ENCODE measurements around the gene TSPAN9. TPM values are rescaled to one million over a fixed set of nuclear protein-coding genes. Genes with fewer than 3 reads are reported as not detected.

TSPAN9 gene
- polyA plus RNA-seq, 2 of the 4 experiments (the other 2 are of a cell fraction): 12.4 to 16.1 TPM

- TF ChIP-seq HOXB5 (CRISPR knock-in tag; IDR thresholded peaks at IDR 0.05) (no peak), POLR2A (IDR thresholded peaks at IDR 0.05; ENCODE audit: low read length) (no peak), RCOR1 (IDR thresholded peaks at IDR 0.05; ENCODE audit: low read depth, low read length) (no peak), RFX5 (IDR thresholded peaks at IDR 0.05) (no peak)
These were observed 172.9 kb downstream of the TSPAN9 start (continued) for GRCh38 chr12:3250034-3250433.

GRCh38 chr12:3250576-3250975 lies 173.4 kb downstream of the TSPAN9 start:
- Histone ChIP-seq H3K4me1 (no peaks in the 10 kb centered on the region), H3K4me2 (no peak overlapping the region), H3K27ac (no peak overlapping the region), H3K9me3 (no peaks in the 10 kb centered on the region), H3K4me3 (no peak overlapping the region)
- ATAC-seq: no peak
- POLR2A ChIA-PET: no interaction called here
- TF ChIP-seq CHD2 (IDR thresholded peaks at IDR 0.05; ENCODE audit: low read length, partially characterized antibody) (no peak), PHF8 (IDR thresholded peaks at IDR 0.05; ENCODE audit: borderline replicate concordance, low read depth) (no peak), ELK1 (IDR thresholded peaks at IDR 0.05; ENCODE audit: low read depth, low read length) (no peak), EHF (CRISPR knock-in tag; IDR thresholded peaks at IDR 0.05) (no peak), ZNF302 (CRISPR knock-in tag; IDR thresholded peaks at IDR 0.05) (no peak), RNF2 (IDR thresholded peaks at IDR 0.05; ENCODE audit: borderline replicate concordance, low read depth) (no peak), CEBPB (IDR thresholded peaks at IDR 0.05) (no peak), BCL3 (IDR thresholded peaks at IDR 0.05) (no peak), ZFP36 (IDR thresholded peaks at IDR 0.05; ENCODE audit: borderline replicate concordance, partially characterized antibody) (no peak), ZSCAN20 (CRISPR knock-in tag; IDR thresholded peaks at IDR 0.05) (no peak), FOSB (CRISPR knock-in tag; IDR thresholded peaks at IDR 0.05) (no peak), NR3C1 (IDR thresholded peaks at IDR 0.05) (no peak), HEYL (CRISPR knock-in tag; IDR thresholded peaks at IDR 0.05) (no peak), HDAC2 (IDR thresholded peaks at IDR 0.05) (no peak)
- DNase-seq (ENCODE audit: low read depth in 1 of 2, low spot score in 1 of 2): no peak
- CTCF ChIA-PET: interaction anchor here (1.0 kb wide), 1 partner anchor 25 kb away, joined by 5 read pairs; no protein-coding TSS in a partner anchor
- FAIRE-seq: no peak
- WGBS (ENCODE audit: missing lambda C conversion rate): 76% methylated on average over 8 of the region's 8 CpGs

- Histone ChIP-seq H3K4me2 (no peak overlapping the region), H3K27ac (no peak overlapping the region), H3K9me3 (no peaks in the 10 kb centered on the region), H3K4me3 (no peak overlapping the region), H3K4me1 (no peaks in the 10 kb centered on the region)
- ChIA-PET CTCF (interaction anchor here (0.9 to 1.3 kb wide), 2 partner anchors 49 to 116 kb away, joined by 4 read pairs; no protein-coding TSS in a partner anchor), POLR2A (no interaction called here)
- DNase-seq (ENCODE audit: low read depth in 1 of 2, low spot score in 1 of 2) (no peak), FAIRE-seq (no peak), ATAC-seq (no peak)
- WGBS (ENCODE audit: missing lambda C conversion rate): 69% methylated on average over 3 of the region's 5 CpGs
- TF ChIP-seq HOXA7 (CRISPR knock-in tag; IDR thresholded peaks at IDR 0.05) (no peak), MAX (IDR thresholded peaks at IDR 0.05) (no peak), TP53 (CRISPR knock-in tag; IDR thresholded peaks at IDR 0.05) (no peak)
These were observed 173.9 kb downstream of the TSPAN9 start for GRCh38 chr12:3251067-3251466.

- Histone ChIP-seq H3K4me2 (no peak overlapping the region), H3K4me1 (no peaks in the 10 kb centered on the region), H3K4me3 (no peak overlapping the region), H3K9me3 (no peaks in the 10 kb centered on the region), H3K27ac (no peak overlapping the region)
- 77% methylated on average over 7 of the region's 7 CpGs for WGBS (ENCODE audit: missing lambda C conversion rate)
- ChIA-PET CTCF (interaction anchor here (0.9 to 5.9 kb wide), 3 partner anchors 23 to 117 kb away, joined by 4 to 37 read pairs (median 4); no protein-coding TSS in a partner anchor), POLR2A (no interaction called here)
- DNase-seq (ENCODE audit: low read depth in 1 of 2, low spot score in 1 of 2) (no peak), ATAC-seq (no peak), FAIRE-seq (no peak)
- no peak for TF ChIP-seq RNF2 (IDR thresholded peaks at IDR 0.05; ENCODE audit: borderline replicate concordance, low read depth)
- TF ChIP-seq EP300 (IDR thresholded peaks at IDR 0.05): no peak
- no peak for TF ChIP-seq KDM1A (IDR thresholded peaks at IDR 0.05; ENCODE audit: low read depth)
- TF ChIP-seq ATOH8 (CRISPR knock-in tag; IDR thresholded peaks at IDR 0.05; ENCODE audit: low read depth): no peak
- TF ChIP-seq TFCP2L1 (CRISPR knock-in tag; IDR thresholded peaks at IDR 0.05): no peak
- no peak for TF ChIP-seq FOSB (CRISPR knock-in tag; IDR thresholded peaks at IDR 0.05)
- no peak for TF ChIP-seq EHF (CRISPR knock-in tag; IDR thresholded peaks at IDR 0.05)
- TF ChIP-seq ZC3H11A (IDR thresholded peaks at IDR 0.05): no peak
- no peak for TF ChIP-seq REST (IDR thresholded peaks at IDR 0.05)
- TF ChIP-seq HOXA7 (CRISPR knock-in tag; IDR thresholded peaks at IDR 0.05): no peak
- TF ChIP-seq RFX5 (IDR thresholded peaks at IDR 0.05): no peak
These were observed 174.5 kb downstream of the TSPAN9 start for GRCh38 chr12:3251691-3252090.
